ENCODE measurements around the gene EHF.
"Not testable (repeated sequence)": the region's sequence is repeated elsewhere in the genome, so short reads cannot be mapped to it uniquely, and the experiment has no call there.

DNA sequence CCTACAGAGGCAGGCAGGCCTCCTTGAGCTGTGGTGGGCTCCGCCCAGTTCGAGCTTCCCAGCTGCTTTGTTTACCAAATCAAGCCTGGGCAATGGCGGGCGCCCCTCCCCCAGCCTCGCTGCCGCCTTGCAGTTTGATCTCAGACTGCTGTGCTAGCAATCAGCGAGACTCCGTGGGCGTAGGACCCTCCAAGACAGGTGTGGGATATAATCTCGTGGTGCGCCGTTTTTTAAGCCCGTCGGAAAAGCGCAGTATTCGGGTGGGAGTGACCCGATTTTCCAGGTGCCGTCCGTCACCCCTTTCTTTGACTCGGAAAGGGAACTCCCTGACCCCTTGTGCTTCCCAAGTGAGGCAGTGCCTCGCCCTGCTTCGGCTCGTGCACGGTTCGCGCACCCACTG, 71.4 kb downstream of the EHF start:
- TF ChIP-seq ZBTB48 (tag by site-specific recombination; IDR thresholded peaks at IDR 0.05); YY1 (tag by site-specific recombination; IDR thresholded peaks at IDR 0.05); ZNF140 (tag by site-specific recombination; IDR thresholded peaks at IDR 0.05); BCL11B (tag by site-specific recombination; IDR thresholded peaks at IDR 0.05; ENCODE audit: low read depth); ZNF549 (tag by site-specific recombination; IDR thresholded peaks at IDR 0.05); SCRT2 (tag by site-specific recombination; IDR thresholded peaks at IDR 0.05); SALL2 (tag by site-specific recombination; IDR thresholded peaks at IDR 0.05; ENCODE audit: borderline replicate concordance); ZFP3 (tag by site-specific recombination; IDR thresholded peaks at IDR 0.05; ENCODE audit: low read depth); ZNF311 (tag by site-specific recombination; IDR thresholded peaks at IDR 0.05; ENCODE audit: borderline replicate concordance); ZNF530 (tag by site-specific recombination; IDR thresholded peaks at IDR 0.05; ENCODE audit: low read depth): not testable (repeated sequence)
- TF ChIP-seq, protein P1, sequence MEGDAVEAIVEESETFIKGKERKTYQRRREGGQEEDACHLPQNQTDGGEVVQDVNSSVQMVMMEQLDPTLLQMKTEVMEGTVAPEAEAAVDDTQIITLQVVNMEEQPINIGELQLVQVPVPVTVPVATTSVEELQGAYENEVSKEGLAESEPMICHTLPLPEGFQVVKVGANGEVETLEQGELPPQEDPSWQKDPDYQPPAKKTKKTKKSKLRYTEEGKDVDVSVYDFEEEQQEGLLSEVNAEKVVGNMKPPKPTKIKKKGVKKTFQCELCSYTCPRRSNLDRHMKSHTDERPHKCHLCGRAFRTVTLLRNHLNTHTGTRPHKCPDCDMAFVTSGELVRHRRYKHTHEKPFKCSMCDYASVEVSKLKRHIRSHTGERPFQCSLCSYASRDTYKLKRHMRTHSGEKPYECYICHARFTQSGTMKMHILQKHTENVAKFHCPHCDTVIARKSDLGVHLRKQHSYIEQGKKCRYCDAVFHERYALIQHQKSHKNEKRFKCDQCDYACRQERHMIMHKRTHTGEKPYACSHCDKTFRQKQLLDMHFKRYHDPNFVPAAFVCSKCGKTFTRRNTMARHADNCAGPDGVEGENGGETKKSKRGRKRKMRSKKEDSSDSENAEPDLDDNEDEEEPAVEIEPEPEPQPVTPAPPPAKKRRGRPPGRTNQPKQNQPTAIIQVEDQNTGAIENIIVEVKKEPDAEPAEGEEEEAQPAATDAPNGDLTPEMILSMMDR (tag by site-specific recombination; IDR thresholded peaks at IDR 0.05), result not testable (repeated sequence)
- TF ChIP-seq, protein P2, sequence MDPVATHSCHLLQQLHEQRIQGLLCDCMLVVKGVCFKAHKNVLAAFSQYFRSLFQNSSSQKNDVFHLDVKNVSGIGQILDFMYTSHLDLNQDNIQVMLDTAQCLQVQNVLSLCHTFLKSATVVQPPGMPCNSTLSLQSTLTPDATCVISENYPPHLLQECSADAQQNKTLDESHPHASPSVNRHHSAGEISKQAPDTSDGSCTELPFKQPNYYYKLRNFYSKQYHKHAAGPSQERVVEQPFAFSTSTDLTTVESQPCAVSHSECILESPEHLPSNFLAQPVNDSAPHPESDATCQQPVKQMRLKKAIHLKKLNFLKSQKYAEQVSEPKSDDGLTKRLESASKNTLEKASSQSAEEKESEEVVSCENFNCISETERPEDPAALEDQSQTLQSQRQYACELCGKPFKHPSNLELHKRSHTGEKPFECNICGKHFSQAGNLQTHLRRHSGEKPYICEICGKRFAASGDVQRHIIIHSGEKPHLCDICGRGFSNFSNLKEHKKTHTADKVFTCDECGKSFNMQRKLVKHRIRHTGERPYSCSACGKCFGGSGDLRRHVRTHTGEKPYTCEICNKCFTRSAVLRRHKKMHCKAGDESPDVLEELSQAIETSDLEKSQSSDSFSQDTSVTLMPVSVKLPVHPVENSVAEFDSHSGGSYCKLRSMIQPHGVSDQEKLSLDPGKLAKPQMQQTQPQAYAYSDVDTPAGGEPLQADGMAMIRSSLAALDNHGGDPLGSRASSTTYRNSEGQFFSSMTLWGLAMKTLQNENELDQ (tag by site-specific recombination; IDR thresholded peaks at IDR 0.05; ENCODE audit: low read depth), result not testable (repeated sequence)
- TF ChIP-seq, protein P3, sequence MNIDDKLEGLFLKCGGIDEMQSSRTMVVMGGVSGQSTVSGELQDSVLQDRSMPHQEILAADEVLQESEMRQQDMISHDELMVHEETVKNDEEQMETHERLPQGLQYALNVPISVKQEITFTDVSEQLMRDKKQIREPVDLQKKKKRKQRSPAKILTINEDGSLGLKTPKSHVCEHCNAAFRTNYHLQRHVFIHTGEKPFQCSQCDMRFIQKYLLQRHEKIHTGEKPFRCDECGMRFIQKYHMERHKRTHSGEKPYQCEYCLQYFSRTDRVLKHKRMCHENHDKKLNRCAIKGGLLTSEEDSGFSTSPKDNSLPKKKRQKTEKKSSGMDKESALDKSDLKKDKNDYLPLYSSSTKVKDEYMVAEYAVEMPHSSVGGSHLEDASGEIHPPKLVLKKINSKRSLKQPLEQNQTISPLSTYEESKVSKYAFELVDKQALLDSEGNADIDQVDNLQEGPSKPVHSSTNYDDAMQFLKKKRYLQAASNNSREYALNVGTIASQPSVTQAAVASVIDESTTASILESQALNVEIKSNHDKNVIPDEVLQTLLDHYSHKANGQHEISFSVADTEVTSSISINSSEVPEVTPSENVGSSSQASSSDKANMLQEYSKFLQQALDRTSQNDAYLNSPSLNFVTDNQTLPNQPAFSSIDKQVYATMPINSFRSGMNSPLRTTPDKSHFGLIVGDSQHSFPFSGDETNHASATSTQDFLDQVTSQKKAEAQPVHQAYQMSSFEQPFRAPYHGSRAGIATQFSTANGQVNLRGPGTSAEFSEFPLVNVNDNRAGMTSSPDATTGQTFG (tag by site-specific recombination; IDR thresholded peaks at IDR 0.05; ENCODE audit: borderline replicate concordance), result not testable (repeated sequence)
